Activated B cell treated with CpG ODN at 0.5 μM for 24 hours (primary cell): ENCODE results near the gene FSTL1. TPM values are rescaled to one million over a fixed set of nuclear protein-coding genes. Genes with fewer than 3 reads are reported as not detected.

ENCODE experiments used
- ATAC-seq: fragments of 200-7000 bp; cut with Tn5 transposase; one replicate; pipeline ENCODE4 v1.10.0; 2021; ENCODE audit warnings: low read depth, mild to moderate bottlenecking, moderate library complexity
- CTCF ChIA-PET: fragments of 350-600 bp; sonication (Branson Sonifier 250); formaldehyde crosslinking; loops from one replicate; lab custom pipeline; 2021; ENCODE audit warnings: antibody characterized with exemption; lab: Charles Lee
- POLR2A ChIA-PET: fragments of 350-600 bp; sonication (Branson Sonifier 250); formaldehyde crosslinking; loops from one replicate; lab custom pipeline; 2021; ENCODE audit warnings: antibody characterized with exemption; lab: Charles Lee
- DNase-seq: peaks from one replicate; pipeline ENCODE4 v3.0.0; 2022
- H3K27ac Mint-ChIP-seq: one replicate; pipeline ENCODE4 v1.8.0; 2020; ENCODE audit warnings: mixed read lengths
- H3K27me3 Mint-ChIP-seq: one replicate; pipeline ENCODE4 v1.8.0; 2021; ENCODE audit warnings: mixed read lengths
- H3K36me3 Mint-ChIP-seq: one replicate; pipeline ENCODE4 v1.8.0; 2021; ENCODE audit warnings: low read depth, mixed read lengths
- H3K4me1 Mint-ChIP-seq: one replicate; pipeline ENCODE4 v1.8.0; 2021; ENCODE audit warnings: mixed read lengths
- H3K4me3 Mint-ChIP-seq: one replicate; pipeline ENCODE4 v1.8.0; 2020; ENCODE audit warnings: mild to moderate bottlenecking, mixed read lengths
- H3K9me3 Mint-ChIP-seq: one replicate; pipeline ENCODE4 v1.8.0; 2020; ENCODE audit warnings: mixed read lengths
- CTCF ChIP-seq: fragments of 200-600 bp; IDR thresholded peaks from one replicate; pipeline ENCODE4 v1.8.0; 2022; ENCODE audit warnings: antibody characterized with exemption, mild to moderate bottlenecking
- intact Hi-C: fragments of 100-400 bp; cut with micrococcal nuclease; formaldehyde crosslinking; loops from one replicate; pipeline ENCODE4 v1.15.1; 2024
- total RNA-seq: library from RNA; stranded (reverse); gene quantifications from 2 replicates; pipeline ENCODE4 v1.2.3, GENCODE V29; 2022

The FSTL1 gene
- total RNA-seq, 1 donor from 2014 or later: not detected

- Mint-ChIP-seq H3K27ac (no peak overlapping the region), H3K4me1 (no peaks in the 10 kb centered on the region), H3K9me3 (no peaks in the 10 kb centered on the region), H3K36me3 (no peaks in the 10 kb centered on the region), H3K4me3 (no peak overlapping the region), H3K27me3 (peaks cover 7% of the 10 kb centered on the region)
- CTCF ChIA-PET: no interaction called here
- intact Hi-C loops: no loop called here
- no peak for TF ChIP-seq CTCF
- no peak for ATAC-seq
- POLR2A ChIA-PET: no interaction called here
- DNase-seq: no peak
Measured at GRCh38 chr3:120460181-120460790, 9.5 kb upstream of the FSTL1 start.

- DNase-seq (no peak), ATAC-seq (no peak)
- Mint-ChIP-seq H3K4me1 (no peaks in the 10 kb centered on the region), H3K9me3 (no peaks in the 10 kb centered on the region), H3K27me3 (peaks cover 10% of the 10 kb centered on the region), H3K27ac (no peak overlapping the region), H3K4me3 (no peak overlapping the region), H3K36me3 (no peaks in the 10 kb centered on the region)
- TF ChIP-seq CTCF: no peak
- ChIA-PET CTCF (no interaction called here), POLR2A (no interaction called here)
- intact Hi-C loops: no loop called here
Measured at GRCh38 chr3:120459196-120459595, 8.4 kb upstream of the FSTL1 start.

GRCh38 chr3:120457827-120458226 lies 7.0 kb upstream of the FSTL1 start:
- Mint-ChIP-seq H3K27ac (no peak overlapping the region), H3K4me3 (no peak overlapping the region), H3K27me3 (peaks cover 15% of the 10 kb centered on the region), H3K9me3 (peaks cover 4% of the 10 kb centered on the region), H3K4me1 (no peaks in the 10 kb centered on the region), H3K36me3 (no peaks in the 10 kb centered on the region)
- TF ChIP-seq CTCF: no peak
- intact Hi-C loops: no loop called here
- ChIA-PET CTCF (no interaction called here), POLR2A (no interaction called here)
- DNase-seq (no peak), ATAC-seq (no peak)

GRCh38 chr3:120454076-120454689 lies 3.4 kb upstream of the FSTL1 start:
- intact Hi-C loops: no loop called here
- POLR2A ChIA-PET: no interaction called here
- Mint-ChIP-seq H3K27me3 (peaks cover 36% of the 10 kb centered on the region), H3K4me3 (no peak overlapping the region), H3K27ac (no peak overlapping the region), H3K36me3 (no peaks in the 10 kb centered on the region), H3K4me1 (peaks cover 12% of the 10 kb centered on the region), H3K9me3 (peaks cover 4% of the 10 kb centered on the region)
- no peak for TF ChIP-seq CTCF
- no peak for ATAC-seq
- no peak for DNase-seq
- CTCF ChIA-PET: no interaction called here

- ChIA-PET CTCF (no interaction called here), POLR2A (no interaction called here)
- Mint-ChIP-seq H3K36me3 (no peaks in the 10 kb centered on the region), H3K27me3 (peaks cover 37% of the 10 kb centered on the region), H3K9me3 (peaks cover 4% of the 10 kb centered on the region), H3K27ac (no peak overlapping the region), H3K4me1 (peaks cover 12% of the 10 kb centered on the region), H3K4me3 (no peak overlapping the region)
- ATAC-seq (no peak), DNase-seq (no peak)
- TF ChIP-seq CTCF: no peak
- intact Hi-C loops: no loop called here
Measured at GRCh38 chr3:120452816-120453215, 2.0 kb upstream of the FSTL1 start.
